ENCODE measurements around the gene ECEL1.

ECEL1 gene

GRCh38 chr2:232487385-232488096, at the start of gene ECEL1:
ECEL1 (minus strand) TSS chr2:232487834; CDS start chr2:232486653, 1,181 bp downstream.
- Histone ChIP-seq H3K4me1 (ENCODE audit: insufficient read depth, poor library complexity, severe bottlenecking) (no peaks in the 10 kb centered on the region), H3K36me3 (ENCODE audit: low read depth) (no peaks in the 10 kb centered on the region), H3K9me3 (ENCODE audit: severe bottlenecking) (no peaks in the 10 kb centered on the region), H3K27ac (ENCODE audit: poor library complexity, severe bottlenecking) (no peak within 1 kb of the TSS), H3K27me3 (ENCODE audit: insufficient read depth, poor library complexity, severe bottlenecking) (peaks cover 51% of the 10 kb centered on the region), H3K4me3 (ENCODE audit: severe bottlenecking) (no peak within 1 kb of the TSS)
- ATAC-seq (ENCODE audit: low read depth) (no peak), DNase-seq (ENCODE audit: low spot score) (peak; percentile 33)
- TF ChIP-seq CTCF (IDR thresholded peaks at IDR 0.05; ENCODE audit: poor library complexity, severe bottlenecking), result no peak

GRCh38 chr2:232537079-232537478, 49.4 kb upstream of the ECEL1 start:
- ATAC-seq (ENCODE audit: low read depth), result no peak

GRCh38 chr2:232535761-232536530, 48.3 kb upstream of the ECEL1 start:
- DNase-seq (ENCODE audit: low spot score), result no peak
- no peak for ATAC-seq (ENCODE audit: low read depth)
- no peaks in the 10 kb centered on the region for H3K36me3 ChIP-seq (ENCODE audit: low read depth)
- no peaks in the 10 kb centered on the region for H3K27me3 ChIP-seq (ENCODE audit: insufficient read depth, poor library complexity, severe bottlenecking)
- no peak for TF ChIP-seq CTCF (IDR thresholded peaks at IDR 0.05; ENCODE audit: poor library complexity, severe bottlenecking)
- no peaks in the 10 kb centered on the region for H3K4me1 ChIP-seq (ENCODE audit: insufficient read depth, poor library complexity, severe bottlenecking)
- no peak overlapping the region for H3K4me3 ChIP-seq (ENCODE audit: severe bottlenecking)
- no peak overlapping the region for H3K27ac ChIP-seq (ENCODE audit: poor library complexity, severe bottlenecking)
- no peaks in the 10 kb centered on the region for H3K9me3 ChIP-seq (ENCODE audit: severe bottlenecking)

More at GRCh38 chr2:232537079-232537478, 49.4 kb upstream of the ECEL1 start:
- no peaks in the 10 kb centered on the region for H3K9me3 ChIP-seq (ENCODE audit: severe bottlenecking)
- H3K27me3 ChIP-seq (ENCODE audit: insufficient read depth, poor library complexity, severe bottlenecking), result no peaks in the 10 kb centered on the region
- peak; percentile 12 for TF ChIP-seq CTCF (IDR thresholded peaks at IDR 0.05; ENCODE audit: poor library complexity, severe bottlenecking)
- no peaks in the 10 kb centered on the region for H3K36me3 ChIP-seq (ENCODE audit: low read depth)
- H3K4me3 ChIP-seq (ENCODE audit: severe bottlenecking), result no peak overlapping the region
- no peak overlapping the region for H3K27ac ChIP-seq (ENCODE audit: poor library complexity, severe bottlenecking)
- no peaks in the 10 kb centered on the region for H3K4me1 ChIP-seq (ENCODE audit: insufficient read depth, poor library complexity, severe bottlenecking)
- DNase-seq (ENCODE audit: low spot score), result no peak

- Histone ChIP-seq H3K27me3 (ENCODE audit: insufficient read depth, poor library complexity, severe bottlenecking) (no peaks in the 10 kb centered on the region), H3K36me3 (ENCODE audit: low read depth) (no peaks in the 10 kb centered on the region), H3K9me3 (ENCODE audit: severe bottlenecking) (no peaks in the 10 kb centered on the region), H3K4me1 (ENCODE audit: insufficient read depth, poor library complexity, severe bottlenecking) (no peaks in the 10 kb centered on the region), H3K27ac (ENCODE audit: poor library complexity, severe bottlenecking) (no peak overlapping the region), H3K4me3 (ENCODE audit: severe bottlenecking) (no peak overlapping the region)
- no peak for DNase-seq (ENCODE audit: low spot score)
- no peak for TF ChIP-seq CTCF (IDR thresholded peaks at IDR 0.05; ENCODE audit: poor library complexity, severe bottlenecking)
- ATAC-seq (ENCODE audit: low read depth), result no peak
Measured at GRCh38 chr2:232534940-232535651, 47.5 kb upstream of the ECEL1 start.
